Left ventricle myocardium inferior (tissue), 1 donor: ENCODE results near the gene TEX14. TPM values are rescaled to one million over a fixed set of nuclear protein-coding genes. Genes with fewer than 3 reads are reported as not detected.

Source experiments
- DNase-seq: peaks from one replicate; pipeline ENCODE4 v3.0.0-alpha.2; 2020
- H3K27ac ChIP-seq: fragments of 200-600 bp; replicated peaks from 2 replicates; pipeline ENCODE4 v1.8.0; 2021
- H3K27me3 ChIP-seq: fragments of 200-600 bp; 2 replicates; pipeline ENCODE4 v1.8.0; 2021; ENCODE audit warnings: low read depth
- H3K36me3 ChIP-seq: fragments of 200-600 bp; 2 replicates; pipeline ENCODE4 v1.8.0; 2021
- H3K4me1 ChIP-seq: fragments of 200-600 bp; 2 replicates; pipeline ENCODE4 v1.8.0; 2021
- H3K4me3 ChIP-seq: fragments of 200-600 bp; 2 replicates; pipeline ENCODE4 v1.8.0; 2021; ENCODE audit warnings: mild to moderate bottlenecking, moderate library complexity
- H3K9me3 ChIP-seq: fragments of 200-600 bp; replicated peaks from 2 replicates; pipeline ENCODE4 v1.8.0; 2021
- intact Hi-C: fragments of 100-400 bp; cut with micrococcal nuclease; formaldehyde crosslinking; loops from one replicate; pipeline ENCODE4 v1.11.0; 2022
- total RNA-seq: library from RNA; stranded (reverse); fragmentation: NEBNext Ultra II Directional; extraction: Animal tissue kit (Norgen Biotek cat#: 25700); gene quantifications from one replicate; pipeline ENCODE4 v1.2.1, GENCODE V29; 2021
- TF ChIP-seq, protein P1 (sequence below): fragments of 200-600 bp; IDR thresholded peaks from 2 replicates; pipeline ENCODE4 v1.8.0; 2021; ENCODE audit warnings: antibody characterized with exemption, mild to moderate bottlenecking, borderline replicate concordance
- donor health status: DM: no; HTN: yes; CAD: no; lungs with severe emphysema.

TEX14 gene
- total RNA-seq, 1 donor from 2014 or later, result 0.19 TPM

DNA sequence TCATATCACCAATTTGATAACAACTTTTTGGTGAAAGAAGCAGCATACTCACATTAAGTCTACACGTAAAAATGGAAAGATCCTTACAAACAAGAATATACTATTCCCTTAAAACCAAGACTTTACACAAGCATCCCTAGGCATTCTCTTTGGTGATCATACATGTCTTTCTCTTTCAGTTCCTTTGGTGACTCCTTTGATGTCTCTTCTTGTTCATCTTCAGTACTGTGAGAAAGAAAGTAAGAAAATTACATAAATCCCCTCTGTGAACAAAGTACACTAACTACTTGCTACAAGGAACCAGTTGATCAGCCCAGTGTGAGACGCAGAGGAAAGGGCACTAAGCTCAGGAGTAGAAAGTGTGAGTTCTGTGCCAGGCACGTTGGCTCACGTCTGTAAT is 117.8 kb downstream of the TEX14 start:
- Histone ChIP-seq H3K9me3 (no peaks in the 10 kb centered on the region), H3K4me1 (peaks cover 11% of the 10 kb centered on the region), H3K27ac (no peak overlapping the region), H3K4me3 (no peak overlapping the region), H3K36me3 (no peaks in the 10 kb centered on the region), H3K27me3 (no peaks in the 10 kb centered on the region)
- TF ChIP-seq, protein P1, sequence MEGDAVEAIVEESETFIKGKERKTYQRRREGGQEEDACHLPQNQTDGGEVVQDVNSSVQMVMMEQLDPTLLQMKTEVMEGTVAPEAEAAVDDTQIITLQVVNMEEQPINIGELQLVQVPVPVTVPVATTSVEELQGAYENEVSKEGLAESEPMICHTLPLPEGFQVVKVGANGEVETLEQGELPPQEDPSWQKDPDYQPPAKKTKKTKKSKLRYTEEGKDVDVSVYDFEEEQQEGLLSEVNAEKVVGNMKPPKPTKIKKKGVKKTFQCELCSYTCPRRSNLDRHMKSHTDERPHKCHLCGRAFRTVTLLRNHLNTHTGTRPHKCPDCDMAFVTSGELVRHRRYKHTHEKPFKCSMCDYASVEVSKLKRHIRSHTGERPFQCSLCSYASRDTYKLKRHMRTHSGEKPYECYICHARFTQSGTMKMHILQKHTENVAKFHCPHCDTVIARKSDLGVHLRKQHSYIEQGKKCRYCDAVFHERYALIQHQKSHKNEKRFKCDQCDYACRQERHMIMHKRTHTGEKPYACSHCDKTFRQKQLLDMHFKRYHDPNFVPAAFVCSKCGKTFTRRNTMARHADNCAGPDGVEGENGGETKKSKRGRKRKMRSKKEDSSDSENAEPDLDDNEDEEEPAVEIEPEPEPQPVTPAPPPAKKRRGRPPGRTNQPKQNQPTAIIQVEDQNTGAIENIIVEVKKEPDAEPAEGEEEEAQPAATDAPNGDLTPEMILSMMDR, result no peak
- intact Hi-C loops, result no loop called here
- no peak for DNase-seq

DNA sequence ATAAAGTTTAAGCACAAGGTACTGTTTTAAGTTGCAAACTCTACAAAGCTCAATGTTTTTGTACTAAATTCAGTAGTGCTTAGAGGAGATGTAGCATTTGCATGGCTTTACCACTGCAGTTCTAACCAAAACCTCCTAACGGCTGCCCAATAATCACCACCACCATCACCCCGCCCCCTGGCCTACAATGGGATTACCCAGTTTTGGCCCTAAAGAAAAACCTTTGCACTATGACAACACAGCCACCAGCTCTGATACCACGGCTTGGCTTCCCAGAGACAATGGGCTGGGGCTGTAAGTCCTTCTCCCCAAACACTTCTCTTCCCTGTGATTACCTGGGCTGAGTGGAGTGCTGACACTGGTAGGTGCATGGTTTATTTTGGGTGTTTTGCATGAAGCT is 119.0 kb downstream of the TEX14 start:
- Histone ChIP-seq H3K4me3 (no peak overlapping the region), H3K27me3 (no peaks in the 10 kb centered on the region), H3K36me3 (no peaks in the 10 kb centered on the region), H3K9me3 (no peaks in the 10 kb centered on the region), H3K4me1 (peaks cover 9% of the 10 kb centered on the region), H3K27ac (no peak overlapping the region)
- TF ChIP-seq, protein P1, result no peak
- DNase-seq, result no peak
- intact Hi-C loops, result no loop called here

DNA sequence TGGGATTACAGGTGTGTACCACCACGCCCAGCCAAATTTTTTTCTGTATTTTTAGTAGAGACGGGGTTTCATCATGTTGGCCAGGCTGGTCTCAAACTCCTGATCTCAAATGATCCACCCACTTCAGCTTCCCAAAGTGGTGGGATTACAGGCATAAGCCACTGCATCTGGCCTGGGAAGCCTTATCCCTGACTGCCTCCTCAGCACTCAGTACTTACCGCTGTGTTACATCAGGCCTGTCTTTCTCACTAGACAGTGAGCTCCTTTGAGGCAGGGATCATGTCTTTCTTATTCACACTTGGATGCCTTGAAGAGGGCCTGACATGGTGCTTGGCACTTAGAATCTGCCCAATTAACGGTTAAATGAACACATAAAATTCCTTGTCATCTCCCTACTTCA is 121.1 kb downstream of the TEX14 start:
- Histone ChIP-seq H3K4me3 (no peak overlapping the region), H3K27ac (no peak overlapping the region), H3K9me3 (no peaks in the 10 kb centered on the region), H3K36me3 (no peaks in the 10 kb centered on the region), H3K27me3 (no peaks in the 10 kb centered on the region), H3K4me1 (no peaks in the 10 kb centered on the region)
- DNase-seq, result no peak
- TF ChIP-seq, protein P1, result no peak
- intact Hi-C loops, result no loop called here

DNA sequence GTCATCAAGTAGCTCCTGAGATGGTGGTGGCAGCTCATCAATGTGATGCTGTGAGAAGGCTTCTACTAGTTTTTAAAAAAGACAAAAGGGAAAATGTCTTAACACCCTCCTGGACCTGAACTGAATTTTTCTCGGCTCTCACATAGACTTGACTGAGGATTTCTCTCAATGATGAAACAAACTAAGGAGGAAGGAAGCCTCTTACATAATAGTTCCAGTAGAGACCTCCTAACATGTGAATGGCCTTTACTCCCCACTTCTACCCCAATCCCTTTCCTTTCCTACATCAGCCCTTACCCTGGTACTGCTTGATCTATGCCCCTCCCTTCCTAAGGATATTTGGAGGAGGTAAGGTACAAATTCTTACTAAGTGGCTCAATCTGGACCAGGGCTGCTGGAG is 122.6 kb downstream of the TEX14 start:
- no peaks in the 10 kb centered on the region for H3K27me3 ChIP-seq
- DNase-seq, result no peak
- H3K4me1 ChIP-seq, result no peaks in the 10 kb centered on the region
- no peaks in the 10 kb centered on the region for H3K36me3 ChIP-seq
- TF ChIP-seq, protein P1, result no peak
- no peaks in the 10 kb centered on the region for H3K9me3 ChIP-seq
- H3K27ac ChIP-seq, result no peak overlapping the region
- intact Hi-C loops, result no loop called here
- no peak overlapping the region for H3K4me3 ChIP-seq

DNA sequence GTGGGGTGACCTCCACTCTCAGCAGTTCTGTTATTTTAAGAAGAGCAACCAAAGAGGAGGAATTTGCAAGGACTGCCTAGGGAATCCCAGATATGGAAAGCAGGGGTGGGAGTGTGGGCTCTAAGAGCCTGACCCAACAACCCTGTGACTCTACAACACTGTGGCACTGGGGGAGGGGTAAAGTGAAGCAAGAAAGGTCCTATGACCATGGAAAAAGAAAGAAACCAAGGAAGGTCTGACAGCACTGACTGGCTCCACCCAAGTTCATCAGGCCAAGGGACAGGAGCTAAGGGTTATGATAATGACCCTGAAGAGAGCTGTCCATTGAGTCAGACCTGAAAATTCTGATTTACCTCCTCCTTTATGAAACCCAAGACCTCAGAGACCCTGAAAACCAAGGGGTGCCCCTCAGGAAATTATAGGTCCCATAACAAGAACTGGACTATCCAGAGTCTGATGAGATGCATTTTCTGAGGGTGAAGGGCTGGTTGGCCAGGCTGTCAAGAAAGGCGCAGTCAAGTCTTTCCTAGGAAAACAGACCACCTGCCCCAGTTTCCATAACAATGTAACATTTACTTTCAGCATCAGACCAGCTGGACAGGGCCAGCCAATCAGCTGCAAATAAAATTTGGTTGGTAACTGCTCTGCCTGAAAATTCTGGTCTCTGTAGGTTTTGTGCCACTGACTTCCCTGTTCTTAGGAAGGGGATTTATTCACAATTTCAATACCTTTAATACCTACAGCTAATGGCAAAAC is 123.6 kb downstream of the TEX14 start:
- DNase-seq, result no peak
- no peak overlapping the region for H3K4me3 ChIP-seq
- intact Hi-C loops, result no loop called here

More for the DNA sequence above, 123.6 kb downstream of the TEX14 start:
- Histone ChIP-seq H3K9me3 (no peaks in the 10 kb centered on the region), H3K27ac (no peak overlapping the region), H3K27me3 (no peaks in the 10 kb centered on the region), H3K36me3 (no peaks in the 10 kb centered on the region), H3K4me1 (no peaks in the 10 kb centered on the region)
- TF ChIP-seq, protein P1, result no peak
